ENCODE results near the gene STPG4.
"Not testable (repeated sequence)": the region's sequence is repeated elsewhere in the genome, so short reads cannot be mapped to it uniquely, and the experiment has no call there.

STPG4 gene, protein sequence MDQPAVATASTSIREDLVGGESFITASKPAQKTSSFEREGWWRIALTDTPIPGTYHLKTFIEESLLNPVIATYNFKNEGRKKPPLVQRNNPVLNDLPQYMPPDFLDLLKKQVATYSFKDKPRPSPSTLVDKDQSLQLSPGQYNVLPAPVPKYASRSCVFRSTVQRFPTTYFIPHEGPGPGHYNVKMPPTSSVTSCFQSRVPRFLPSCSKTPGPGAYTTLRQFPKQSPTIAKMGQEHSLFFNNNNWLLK

GRCh38 chr2:47155091-47155876 is at the start of gene STPG4:
Gene STPG4, minus strand, starts transcription at chr2:47155308. Its CDS starts 57 bp downstream, at chr2:47155251.
- DNase-seq: no peak

DNA sequence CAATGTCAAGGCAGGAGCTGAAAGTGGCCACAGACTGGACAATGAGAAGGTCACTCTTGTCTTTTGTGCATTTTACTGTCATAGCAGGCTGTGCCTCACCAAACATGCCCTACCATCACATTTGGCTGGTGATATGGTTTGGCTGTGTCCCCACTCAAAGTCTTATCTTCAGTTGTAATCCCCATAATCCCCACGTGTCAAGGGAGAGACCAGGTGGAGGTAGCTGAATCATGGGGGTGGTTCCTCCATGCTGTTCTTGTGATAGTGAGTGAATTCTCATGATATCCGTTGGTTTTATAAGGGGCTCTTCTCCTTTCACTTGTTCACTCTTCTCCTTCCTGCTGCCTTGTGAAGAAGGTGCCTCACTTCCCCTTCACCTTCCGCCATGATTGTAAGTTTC is 49.6 kb upstream of the STPG4 start:
- no peak for DNase-seq

DNA sequence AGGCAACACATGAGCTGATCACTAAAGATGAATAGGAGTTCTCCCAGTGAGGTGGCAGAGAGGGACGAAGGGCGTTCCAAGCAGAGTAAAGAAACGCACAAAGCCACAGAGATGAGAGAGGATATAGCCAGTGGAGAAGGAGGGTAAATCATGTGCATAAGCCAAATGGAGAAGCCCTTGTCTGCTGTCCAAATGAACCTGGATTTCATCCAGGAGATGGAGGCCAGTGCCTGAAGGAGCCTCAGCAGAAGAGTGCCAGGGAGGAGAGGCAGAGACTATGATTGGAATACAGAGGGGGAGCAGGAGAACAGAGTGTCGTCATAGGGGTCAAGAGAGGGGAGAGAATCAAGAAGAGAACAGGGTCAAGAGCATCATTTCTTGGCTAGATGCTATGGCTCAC is 48.9 kb upstream of the STPG4 start:
- no peak for DNase-seq

- no peak for DNase-seq
Measured at GRCh38 chr2:47201224-47201623, 46.1 kb upstream of the STPG4 start.

- DNase-seq: no peak
Measured at GRCh38 chr2:47198985-47199451, 43.9 kb upstream of the STPG4 start.

DNA sequence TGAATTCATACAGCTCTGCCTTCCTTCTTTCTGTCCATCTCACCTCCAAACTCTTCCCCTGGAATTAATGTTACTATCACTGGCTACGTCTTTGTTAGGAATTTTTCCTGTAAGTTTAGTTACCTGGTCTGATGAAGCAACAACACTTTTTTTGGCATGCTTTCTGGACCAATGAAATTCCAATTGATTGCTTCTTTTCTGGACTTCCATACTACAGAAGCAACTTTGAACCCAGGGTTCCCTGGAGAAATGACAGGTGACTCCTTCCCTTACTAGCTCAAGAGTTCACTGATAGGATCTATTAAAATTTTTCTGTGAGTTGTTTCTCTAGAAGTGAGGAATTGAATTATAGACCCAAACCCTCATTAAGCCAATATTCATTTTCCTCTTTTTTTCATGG is 41.4 kb upstream of the STPG4 start:
- DNase-seq: no peak

DNA sequence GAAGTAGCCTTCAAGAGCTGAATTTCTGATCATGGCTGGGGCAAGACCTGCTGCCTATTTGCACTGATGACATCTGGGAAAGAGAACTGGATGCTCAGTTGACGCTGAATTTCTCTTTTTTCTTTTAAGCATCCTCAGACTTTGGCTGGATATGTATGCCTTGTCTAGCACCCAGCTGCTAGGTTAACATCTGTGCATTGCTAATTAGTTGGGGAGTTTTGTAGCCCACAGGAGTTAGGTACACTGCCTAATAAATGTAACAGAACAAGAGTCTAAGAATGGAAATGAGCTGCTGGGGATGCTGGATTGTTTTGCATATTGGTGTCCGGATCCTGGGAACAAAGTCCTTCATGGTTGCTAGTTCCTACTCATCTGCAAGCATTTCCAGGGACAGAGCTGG is 40.9 kb upstream of the STPG4 start:
- DNase-seq: no peak

GRCh38 chr2:47195148-47195547 is 40.0 kb upstream of the STPG4 start:
- DNase-seq: no peak

- no peak for DNase-seq
Measured at GRCh38 chr2:47194410-47194809, 39.3 kb upstream of the STPG4 start.

- no peak for DNase-seq
Measured at GRCh38 chr2:47193607-47194006, 38.5 kb upstream of the STPG4 start.

GRCh38 chr2:47190188-47190881 is 35.2 kb upstream of the STPG4 start:
- DNase-seq: no peak

DNA sequence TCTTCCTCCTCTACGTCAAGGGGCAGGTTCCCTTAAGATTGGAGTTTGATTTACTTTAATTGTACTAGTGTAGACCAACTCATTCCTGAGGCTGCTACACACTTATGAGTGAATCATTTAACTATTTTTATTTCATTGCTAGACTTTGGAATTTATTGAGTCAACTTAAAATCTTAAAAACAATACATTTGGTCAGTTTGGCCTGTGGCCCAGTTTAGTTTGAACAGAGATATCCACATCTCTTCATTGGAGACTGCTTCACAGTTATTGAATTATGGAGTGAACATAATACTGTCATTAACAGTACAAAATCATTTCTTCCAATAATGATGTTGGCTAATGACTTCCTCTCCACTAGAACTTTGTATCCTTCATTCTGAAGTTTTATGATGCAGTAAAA is 34.5 kb upstream of the STPG4 start:
- DNase-seq: no peak

DNA sequence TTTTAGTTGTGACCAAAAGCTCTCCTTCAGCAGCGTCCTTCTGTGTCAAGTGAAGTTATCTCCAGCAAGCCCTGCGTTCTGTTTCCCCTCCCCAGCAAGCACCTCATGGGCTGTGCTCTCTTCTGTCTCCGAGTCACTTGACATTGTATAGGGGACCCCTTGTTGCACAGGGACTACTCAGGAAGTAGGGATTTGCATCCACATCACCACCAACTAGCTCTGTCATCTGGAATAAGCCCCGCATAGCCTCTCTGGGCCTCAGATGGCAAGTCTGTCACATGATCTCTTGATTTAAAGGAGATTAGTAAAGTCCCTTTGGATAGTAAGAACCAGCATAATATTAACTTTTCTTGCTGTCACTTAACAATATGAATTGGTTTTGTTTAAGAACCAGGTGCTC is 32.0 kb upstream of the STPG4 start:
- DNase-seq: no peak

GRCh38 chr2:47186351-47186750 is 31.2 kb upstream of the STPG4 start:
- DNase-seq: no peak

DNA sequence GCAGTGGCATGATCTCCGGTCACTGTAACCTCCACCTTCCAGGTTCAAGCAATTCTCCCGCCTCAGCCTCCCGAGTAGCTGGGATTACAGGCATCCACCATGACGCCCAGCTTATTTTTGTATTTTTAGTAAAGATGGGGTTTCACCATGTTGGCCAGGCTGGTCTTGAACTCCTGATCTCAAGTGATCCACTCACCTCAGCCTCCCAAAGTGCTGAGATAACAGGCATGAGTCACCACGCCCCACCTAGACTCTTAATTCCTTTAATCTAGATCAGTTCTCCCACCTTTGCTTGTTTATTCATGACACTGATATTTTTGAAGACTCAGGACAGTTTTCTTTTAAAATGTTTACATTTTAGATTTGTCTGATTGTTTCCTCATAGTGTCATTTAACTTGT is 30.0 kb upstream of the STPG4 start:
- not testable (repeated sequence) for DNase-seq

DNA sequence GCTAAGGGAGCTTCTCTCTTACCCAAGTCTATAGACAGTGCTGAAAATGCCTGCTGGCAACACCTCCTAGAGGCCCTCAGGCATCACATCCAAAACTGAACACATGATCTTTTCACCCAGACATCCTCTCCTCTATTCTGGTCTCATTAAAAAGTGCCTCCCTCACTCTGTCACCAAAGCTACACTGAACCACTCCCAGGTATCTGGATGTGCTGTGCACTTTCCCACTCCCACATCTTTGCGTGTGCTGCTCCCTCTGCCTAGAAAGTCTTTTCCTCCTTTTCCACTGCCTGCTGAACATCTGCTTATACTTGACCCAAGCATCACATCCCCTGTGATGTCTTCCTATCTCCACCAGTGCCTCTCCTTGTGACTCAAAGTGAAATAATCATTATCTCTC is 26.1 kb upstream of the STPG4 start:
- no peak for DNase-seq

GRCh38 chr2:47180531-47180930 is 25.4 kb upstream of the STPG4 start:
- no peak for DNase-seq

GRCh38 chr2:47179388-47179787 is 24.3 kb upstream of the STPG4 start:
- DNase-seq: no peak

GRCh38 chr2:47178341-47178740 is 23.2 kb upstream of the STPG4 start:
- no peak for DNase-seq

DNA sequence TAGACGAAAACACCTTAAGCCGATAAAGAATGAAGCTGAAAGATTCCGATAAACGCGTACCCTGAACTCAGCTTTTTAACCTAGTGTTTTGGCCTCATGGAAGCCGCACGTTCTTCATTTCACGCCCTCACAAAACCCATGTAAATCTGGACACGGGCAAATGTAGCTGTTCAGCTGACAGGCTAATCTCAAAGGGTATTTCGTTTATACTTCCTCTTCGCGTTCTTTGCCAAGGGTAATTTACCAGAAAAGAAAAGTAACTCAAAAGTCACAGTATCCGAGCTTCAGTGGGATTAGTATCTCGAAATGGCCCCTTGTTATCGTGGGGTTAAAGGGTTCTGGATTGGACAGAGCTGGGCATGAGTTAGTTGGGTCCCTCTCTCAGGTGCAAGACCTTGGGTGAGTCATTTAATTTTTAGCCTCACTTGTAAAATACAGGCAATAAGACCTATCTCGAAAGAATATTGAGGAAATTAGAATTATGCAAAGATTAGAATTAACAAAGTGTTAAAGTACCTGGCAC is 22.0 kb upstream of the STPG4 start:
- DNase-seq: no peak

GRCh38 chr2:47174733-47175361 is 19.7 kb upstream of the STPG4 start:
- DNase-seq: peak in 1 of 2 experiments; percentile 11

DNA sequence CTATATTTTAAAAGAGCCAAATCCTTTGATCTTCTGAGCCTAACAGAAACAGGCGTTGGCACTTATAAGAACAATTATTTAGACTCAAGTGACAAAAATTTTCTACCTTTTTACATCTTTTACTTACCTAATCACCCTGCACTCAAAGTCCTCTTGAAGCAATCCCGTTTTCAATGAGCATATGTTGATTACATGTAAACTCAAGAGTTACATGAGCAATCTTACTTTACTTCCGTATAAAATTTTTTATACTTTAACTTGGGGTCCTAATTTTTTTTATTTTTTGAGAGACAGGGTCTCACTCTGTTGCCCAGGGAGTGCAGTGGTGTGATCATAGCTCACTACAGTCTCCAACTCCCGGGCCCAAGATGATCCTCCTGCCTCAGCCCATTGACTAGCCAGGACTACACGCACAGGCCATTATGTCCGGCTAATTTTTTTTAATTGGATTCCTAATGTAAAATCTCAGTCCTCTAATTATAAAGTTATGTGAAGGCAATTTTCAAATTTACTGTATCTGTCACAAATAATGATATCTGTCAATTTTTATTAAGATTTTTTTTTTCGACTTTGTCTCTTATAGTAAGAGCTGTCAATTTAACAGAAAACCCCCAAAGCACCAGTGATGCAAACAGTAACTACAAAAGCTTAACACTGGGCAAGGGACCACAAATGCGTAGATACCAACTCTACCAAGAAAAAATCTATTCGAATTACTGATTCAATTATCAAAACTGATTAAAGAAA is 19.1 kb upstream of the STPG4 start:
- no peak for DNase-seq

Measured in stimulated activated CD4-positive, alpha-beta T cell treated with anti-CD3 and anti-CD28 coated beads, Interleukin-4, amount 100 ng/mL, for 4 hours (primary cell).